HEK293T (cell line): Measurements from ENCODE around the gene GALNT2.

Experiments used
- CTCF ChIA-PET: fragments of 350-600 bp; formaldehyde crosslinking; extraction: SDS; loops from one replicate; lab custom pipeline; 2021; ENCODE audit warnings: antibody characterized with exemption, inconsistent platforms; lab: Yijun Ruan, JAX
- POLR2A ChIA-PET: fragments of 350-600 bp; formaldehyde crosslinking; extraction: SDS; loops from one replicate; lab custom pipeline; 2020; ENCODE audit warnings: antibody characterized with exemption, inconsistent platforms; lab: Yijun Ruan, JAX
- DNase-seq: peaks from one replicate; pipeline ENCODE4 v3.0.0; 2012; ENCODE audit warnings: mixed read lengths; ENCODE audit errors: extremely low spot score
- ARNT ChIP-seq: fragments of 450-650 bp; IDR thresholded peaks from 2 replicates; pipeline ENCODE4 v1.6.1; 2017; ENCODE audit warnings: mild to moderate bottlenecking
- BHLHE40 ChIP-seq: fragments of 450-650 bp; IDR thresholded peaks from 2 replicates; pipeline ENCODE4 v1.6.1; 2016; ENCODE audit warnings: mild to moderate bottlenecking, moderate library complexity, borderline replicate concordance
- CTBP1 ChIP-seq: fragments of 450-650 bp; IDR thresholded peaks from 2 replicates; pipeline ENCODE4 v1.6.1; 2016; ENCODE audit warnings: borderline replicate concordance
- ELF4 ChIP-seq: fragments of 450-650 bp; IDR thresholded peaks from 2 replicates; pipeline ENCODE4 v1.6.1; 2017; ENCODE audit warnings: antibody characterized with exemption
- FOXA1 ChIP-seq: fragments of 450-650 bp; IDR thresholded peaks from 2 replicates; pipeline ENCODE4 v1.6.1; 2016; ENCODE audit warnings: mild to moderate bottlenecking
- FOXK2 ChIP-seq: fragments of 450-650 bp; IDR thresholded peaks from 2 replicates; pipeline ENCODE4 v1.6.1; 2016; ENCODE audit warnings: mild to moderate bottlenecking
- FOXM1 ChIP-seq: fragments of 450-650 bp; IDR thresholded peaks from 2 replicates; pipeline ENCODE4 v1.6.1; 2017; ENCODE audit warnings: mild to moderate bottlenecking, borderline replicate concordance
- HDGF ChIP-seq: fragments of 450-650 bp; IDR thresholded peaks from 2 replicates; pipeline ENCODE4 v1.6.1; 2017; ENCODE audit warnings: antibody characterized with exemption, borderline replicate concordance
- L3MBTL2 ChIP-seq: fragments of 450-650 bp; conservative IDR thresholded peaks from 2 replicates; pipeline ENCODE4 v1.6.1; 2016; ENCODE audit warnings: mild to moderate bottlenecking
- LEF1 ChIP-seq: fragments of 450-650 bp; IDR thresholded peaks from 2 replicates; pipeline ENCODE4 v1.6.1; 2017; ENCODE audit warnings: mild to moderate bottlenecking, borderline replicate concordance
- NFRKB ChIP-seq: fragments of 450-650 bp; IDR thresholded peaks from 2 replicates; pipeline ENCODE4 v1.6.1; 2016; ENCODE audit warnings: mild to moderate bottlenecking, moderate library complexity
- SP1 ChIP-seq: fragments of 450-650 bp; IDR thresholded peaks from 2 replicates; pipeline ENCODE4 v1.6.1; 2017
- SUZ12 ChIP-seq: fragments of 450-650 bp; IDR thresholded peaks from 2 replicates; pipeline ENCODE4 v1.6.1; 2016; ENCODE audit warnings: mild to moderate bottlenecking
- TARDBP ChIP-seq: fragments of 450-650 bp; IDR thresholded peaks from 2 replicates; pipeline ENCODE4 v1.6.1; 2016
- ZNF384 ChIP-seq: fragments of 450-650 bp; IDR thresholded peaks from 2 replicates; pipeline ENCODE4 v1.6.1; 2016
- TF ChIP-seq, protein P1 (sequence below): fragments of 450-650 bp; IDR thresholded peaks from 2 replicates; pipeline ENCODE4 v1.6.1; 2016

GALNT2 gene

DNA sequence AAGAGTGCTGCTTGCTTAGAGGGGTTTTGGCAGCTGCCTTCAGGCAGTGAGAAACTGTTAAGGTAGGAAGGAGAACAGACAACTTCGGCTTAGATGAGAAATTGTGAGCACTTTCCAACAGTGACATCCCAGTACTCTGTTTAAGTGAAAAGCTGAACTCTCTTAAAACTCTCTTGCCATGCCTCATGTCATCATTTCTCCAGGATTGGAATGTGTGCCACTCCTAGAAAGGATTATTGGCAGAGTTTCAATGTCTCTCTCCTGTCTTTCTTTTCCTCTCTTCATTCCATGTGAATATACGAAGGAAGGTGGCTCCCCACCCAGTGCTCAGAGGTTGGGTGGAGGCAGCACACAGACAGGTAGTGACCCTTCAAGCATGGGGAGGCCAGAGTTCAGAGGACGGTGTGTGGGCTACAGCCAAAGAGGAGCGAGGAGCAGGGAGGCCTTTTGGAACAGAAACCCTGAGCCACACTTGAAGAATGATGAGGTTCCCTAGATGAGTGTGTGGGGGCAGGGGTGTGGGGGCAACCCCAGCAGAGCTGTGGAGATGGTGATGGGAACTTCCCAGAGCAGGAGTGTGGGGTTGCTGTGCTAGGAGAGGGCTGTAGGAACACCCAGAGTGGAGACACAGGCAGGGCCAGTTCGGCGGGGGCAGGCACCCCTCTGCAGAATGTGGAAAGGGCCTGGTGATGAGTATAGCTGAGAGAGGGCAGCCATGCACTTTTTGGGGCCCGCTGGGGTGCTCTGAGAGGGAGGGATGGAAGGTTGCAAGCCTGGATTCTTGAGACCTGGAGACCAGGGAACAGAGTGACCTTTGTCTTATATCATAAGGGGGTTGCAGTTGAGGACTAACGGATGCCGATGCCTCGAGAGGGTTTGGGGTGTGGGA lies 58.8 kb downstream of the GALNT2 start:
- TF ChIP-seq SP1 (no peak), FOXM1 (no peak), HDGF (no peak), FOXA1 (no peak), NFRKB (no peak), CTBP1 (no peak), ZNF384 (no peak), LEF1 (no peak)
- TF ChIP-seq, protein P1, sequence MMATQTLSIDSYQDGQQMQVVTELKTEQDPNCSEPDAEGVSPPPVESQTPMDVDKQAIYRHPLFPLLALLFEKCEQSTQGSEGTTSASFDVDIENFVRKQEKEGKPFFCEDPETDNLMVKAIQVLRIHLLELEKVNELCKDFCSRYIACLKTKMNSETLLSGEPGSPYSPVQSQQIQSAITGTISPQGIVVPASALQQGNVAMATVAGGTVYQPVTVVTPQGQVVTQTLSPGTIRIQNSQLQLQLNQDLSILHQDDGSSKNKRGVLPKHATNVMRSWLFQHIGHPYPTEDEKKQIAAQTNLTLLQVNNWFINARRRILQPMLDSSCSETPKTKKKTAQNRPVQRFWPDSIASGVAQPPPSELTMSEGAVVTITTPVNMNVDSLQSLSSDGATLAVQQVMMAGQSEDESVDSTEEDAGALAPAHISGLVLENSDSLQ: no peak
- POLR2A ChIA-PET: no interaction called here

DNA sequence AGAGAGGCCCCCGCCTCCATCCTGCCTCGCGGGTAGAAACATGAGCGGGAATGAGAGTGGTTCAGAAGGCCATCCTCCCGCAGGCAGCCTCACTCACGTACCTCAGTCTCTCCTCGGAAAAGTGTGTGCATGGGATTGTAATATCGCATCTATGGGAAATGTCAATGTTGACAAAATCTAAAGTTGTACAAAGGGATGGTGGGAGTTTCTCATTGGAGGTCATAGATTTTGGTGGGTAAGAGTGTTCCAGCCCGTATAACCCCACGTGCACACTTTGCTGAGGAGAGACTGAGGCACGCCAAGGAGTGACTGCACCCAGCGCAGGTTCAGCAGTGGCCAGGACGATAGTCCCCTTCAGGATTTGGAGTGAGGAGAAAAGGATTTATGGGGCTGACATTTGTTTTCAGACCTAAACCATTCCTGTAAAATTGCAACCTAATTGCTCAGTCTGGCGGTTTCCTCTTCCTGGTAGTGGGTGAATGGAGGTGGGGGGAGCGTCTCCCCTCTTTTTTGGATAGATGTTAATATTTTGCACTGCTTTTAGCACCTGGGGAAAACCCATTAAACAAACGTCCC lies 59.6 kb downstream of the GALNT2 start:
- ChIA-PET POLR2A (no interaction called here), CTCF (interaction anchor here (1.1 kb wide), 1 partner anchor 10 kb away, joined by 3 read pairs; no protein-coding TSS in a partner anchor)
- TF ChIP-seq FOXA1: no peak
- no peak for TF ChIP-seq BHLHE40
- TF ChIP-seq HDGF: no peak
- no peak for TF ChIP-seq ARNT
- no peak for TF ChIP-seq NFRKB
- TF ChIP-seq, protein P1: no peak
- no peak for TF ChIP-seq CTBP1
- no peak for TF ChIP-seq FOXK2
- TF ChIP-seq SP1: no peak
- TF ChIP-seq L3MBTL2: no peak
- TF ChIP-seq SUZ12: no peak
- TF ChIP-seq ZNF384: no peak
- DNase-seq: no peak

More for the DNA sequence above, 58.8 kb downstream of the GALNT2 start:
- DNase-seq: no peak
- CTCF ChIA-PET: no interaction called here

DNA sequence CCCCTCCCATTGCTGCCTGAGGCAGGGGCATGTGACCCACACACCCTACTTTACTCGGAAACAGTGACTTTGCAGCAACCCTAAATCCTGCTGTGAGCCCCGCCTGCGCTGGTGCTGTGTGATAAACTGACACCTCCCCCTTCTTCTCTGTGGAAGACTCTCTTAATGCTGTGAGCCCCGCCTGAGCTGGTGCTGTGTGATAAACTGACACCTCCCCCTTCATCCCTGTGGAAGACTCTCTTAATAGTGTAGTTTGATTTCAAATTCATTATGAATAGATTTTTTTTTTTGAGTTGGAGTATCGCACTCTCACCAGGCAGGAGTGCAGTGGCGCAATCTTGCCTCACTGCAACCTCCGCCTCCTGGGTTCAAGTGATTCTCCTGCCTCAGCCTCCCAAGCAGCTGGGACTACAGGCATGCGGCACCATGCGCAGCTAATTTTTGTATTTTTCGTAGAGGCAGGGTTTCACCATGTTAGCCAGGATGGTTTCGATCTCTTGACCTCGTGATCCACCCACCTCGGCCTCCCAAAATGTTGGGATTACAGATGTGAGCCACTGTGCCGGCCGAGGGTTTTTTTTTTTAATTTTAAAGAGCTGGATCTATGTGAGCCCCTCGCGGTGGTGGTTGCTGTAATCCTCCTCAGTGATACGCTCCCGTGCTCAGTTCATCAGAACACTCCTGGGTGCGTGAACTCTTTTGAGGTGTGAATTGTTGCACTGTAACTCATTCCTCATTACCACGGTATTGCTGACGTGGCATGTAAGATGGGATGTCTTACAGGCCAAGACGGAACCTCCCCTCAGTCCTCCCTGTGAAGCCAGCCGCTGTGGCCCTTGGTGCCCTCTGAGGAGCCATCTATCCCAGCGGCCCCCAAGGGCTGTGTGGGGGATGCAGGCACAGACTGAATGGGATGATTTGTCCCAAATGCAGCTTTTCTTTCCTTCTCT lies 60.3 kb downstream of the GALNT2 start:
- ChIA-PET CTCF (interaction anchor here (1.1 kb wide), 1 partner anchor 10 kb away, joined by 3 read pairs; no protein-coding TSS in a partner anchor), POLR2A (no interaction called here)
- no peak for TF ChIP-seq FOXM1
- no peak for TF ChIP-seq LEF1
- no peak for TF ChIP-seq SUZ12
- TF ChIP-seq SP1: no peak
- TF ChIP-seq TARDBP: no peak
- TF ChIP-seq FOXK2: no peak
- TF ChIP-seq ARNT: no peak

DNA sequence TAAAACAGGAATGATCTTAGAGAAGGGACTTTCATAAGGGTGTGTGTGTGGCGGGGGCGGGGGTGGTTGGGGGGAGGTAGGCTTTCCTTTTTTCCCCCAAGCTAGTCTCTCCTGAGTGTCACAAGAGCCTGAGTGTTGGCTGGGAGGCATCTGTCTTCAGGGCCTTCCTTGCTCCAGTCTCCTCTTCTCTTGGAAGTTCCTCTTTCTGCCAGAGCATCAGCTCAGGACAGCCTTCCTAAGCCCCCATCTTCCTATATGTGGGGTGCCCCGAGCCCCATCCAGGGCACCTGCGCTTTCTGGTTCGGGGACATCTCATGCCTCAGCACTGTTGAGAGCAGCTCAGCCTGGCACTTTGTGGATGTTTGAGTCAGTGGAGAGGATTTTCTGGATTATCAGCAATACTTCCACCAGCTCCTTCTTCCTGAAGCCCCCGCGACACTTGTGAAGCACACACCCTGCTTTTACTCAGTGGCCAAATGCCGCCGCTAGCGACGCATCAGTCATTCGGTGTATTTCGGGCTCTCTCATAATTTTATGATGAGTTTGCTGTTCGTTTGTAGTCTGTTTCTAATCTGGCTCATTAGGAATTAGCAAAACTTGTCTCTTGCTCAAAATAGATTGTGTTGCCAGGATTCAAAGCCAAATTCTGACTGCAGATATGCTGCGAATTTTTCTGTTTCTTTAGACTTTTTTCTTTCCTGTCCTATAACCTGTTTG lies 61.7 kb downstream of the GALNT2 start:
- TF ChIP-seq NFRKB (no peak), FOXA1 (no peak), SP1 (no peak), SUZ12 (no peak), TARDBP (no peak), BHLHE40 (no peak)
- POLR2A ChIA-PET: no interaction called here
- CTCF ChIA-PET: no interaction called here
- no peak for DNase-seq

More for the DNA sequence above, 60.3 kb downstream of the GALNT2 start:
- no peak for DNase-seq

DNA sequence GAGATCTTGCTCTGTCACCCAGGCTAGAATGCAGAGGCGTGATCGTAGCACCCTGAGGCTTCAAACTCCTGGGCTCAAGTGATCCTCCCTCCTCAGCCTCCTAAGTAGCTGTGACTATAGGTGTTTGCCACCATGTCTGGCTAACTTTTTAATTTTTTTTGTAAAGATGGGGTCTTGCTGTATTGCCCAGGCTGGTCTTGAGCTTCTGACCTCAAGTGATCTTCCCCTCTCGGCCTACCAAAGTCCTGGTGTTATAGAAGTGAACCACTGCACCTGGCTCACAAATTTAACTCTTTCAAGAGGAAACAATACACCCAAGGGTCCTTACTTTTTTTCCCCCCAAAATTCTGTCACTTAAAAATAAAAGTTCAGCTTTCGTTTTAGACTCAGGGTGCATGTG lies 62.3 kb downstream of the GALNT2 start:
- DNase-seq: no peak
- TF ChIP-seq FOXM1 (no peak), TARDBP (no peak), BHLHE40 (no peak), LEF1 (no peak), NFRKB (no peak), CTBP1 (no peak), ELF4 (no peak), FOXK2 (no peak), FOXA1 (no peak), SP1 (no peak), ARNT (no peak), HDGF (no peak)
- TF ChIP-seq, protein P1: no peak
- POLR2A ChIA-PET: no interaction called here
- CTCF ChIA-PET: interaction anchor here (1.2 kb wide), 1 partner anchor 9 kb away, joined by 6 read pairs; no protein-coding TSS in a partner anchor
